HG02938 (cell line): ENCODE measurements around the gene APLNR.

Source experiments
- ATAC-seq: cut with Tn5 transposase; IDR thresholded peaks from one replicate; pipeline ENCODE4 v1.9.1; 2021; ENCODE audit warnings: mild to moderate bottlenecking, moderate library complexity; ENCODE audit not compliant: unreplicated experiment

APLNR gene

DNA sequence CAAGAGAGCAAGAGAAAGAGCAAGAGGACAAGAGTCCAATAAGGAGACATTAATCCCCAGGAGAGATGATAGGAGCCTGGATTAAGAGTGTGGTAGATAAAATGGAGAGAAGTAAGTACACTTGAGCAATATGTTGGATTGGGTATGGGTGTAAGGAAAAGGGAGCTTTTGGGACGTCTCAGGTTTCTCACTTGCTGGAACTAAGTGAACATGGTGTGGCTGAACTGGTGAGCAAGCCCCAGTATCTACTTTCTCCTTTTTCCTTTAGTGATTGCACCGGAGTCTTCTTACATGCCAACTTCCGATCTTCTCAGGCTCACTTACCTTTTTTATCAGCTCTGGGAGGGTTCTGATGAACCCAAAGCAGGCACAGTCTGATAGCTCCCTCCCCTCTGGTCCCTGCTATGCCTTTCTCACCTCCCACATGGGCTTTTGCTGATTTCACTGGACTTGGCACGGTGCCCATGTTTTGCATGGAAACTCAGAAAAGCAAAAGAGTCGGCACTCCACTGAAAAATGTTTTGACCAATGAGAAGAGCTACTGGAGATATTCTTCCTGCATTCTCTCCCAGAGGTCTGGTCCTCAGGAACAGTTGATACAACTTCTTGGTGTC, 14.5 kb upstream of the APLNR start:
- no peak for ATAC-seq

DNA sequence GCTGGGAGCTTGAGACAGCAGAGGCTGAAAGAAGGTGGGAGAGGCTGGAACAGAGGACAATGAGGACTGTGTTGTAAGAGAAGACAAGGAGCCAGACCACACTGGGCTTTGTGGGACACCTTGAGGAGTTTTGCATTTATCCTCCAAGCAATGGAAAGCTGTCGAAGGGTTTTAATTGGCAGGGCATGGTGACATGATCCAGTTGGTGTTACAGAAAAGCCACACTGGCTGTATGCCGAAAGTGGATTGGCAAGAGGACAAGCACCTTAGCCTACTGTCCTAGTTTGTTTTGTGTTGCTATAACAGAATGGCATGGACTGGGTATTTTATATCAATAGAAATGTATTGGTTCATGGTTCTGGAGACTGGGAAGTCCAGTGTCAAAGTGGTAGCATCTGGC, 14.0 kb upstream of the APLNR start:
- ATAC-seq = no peak

DNA sequence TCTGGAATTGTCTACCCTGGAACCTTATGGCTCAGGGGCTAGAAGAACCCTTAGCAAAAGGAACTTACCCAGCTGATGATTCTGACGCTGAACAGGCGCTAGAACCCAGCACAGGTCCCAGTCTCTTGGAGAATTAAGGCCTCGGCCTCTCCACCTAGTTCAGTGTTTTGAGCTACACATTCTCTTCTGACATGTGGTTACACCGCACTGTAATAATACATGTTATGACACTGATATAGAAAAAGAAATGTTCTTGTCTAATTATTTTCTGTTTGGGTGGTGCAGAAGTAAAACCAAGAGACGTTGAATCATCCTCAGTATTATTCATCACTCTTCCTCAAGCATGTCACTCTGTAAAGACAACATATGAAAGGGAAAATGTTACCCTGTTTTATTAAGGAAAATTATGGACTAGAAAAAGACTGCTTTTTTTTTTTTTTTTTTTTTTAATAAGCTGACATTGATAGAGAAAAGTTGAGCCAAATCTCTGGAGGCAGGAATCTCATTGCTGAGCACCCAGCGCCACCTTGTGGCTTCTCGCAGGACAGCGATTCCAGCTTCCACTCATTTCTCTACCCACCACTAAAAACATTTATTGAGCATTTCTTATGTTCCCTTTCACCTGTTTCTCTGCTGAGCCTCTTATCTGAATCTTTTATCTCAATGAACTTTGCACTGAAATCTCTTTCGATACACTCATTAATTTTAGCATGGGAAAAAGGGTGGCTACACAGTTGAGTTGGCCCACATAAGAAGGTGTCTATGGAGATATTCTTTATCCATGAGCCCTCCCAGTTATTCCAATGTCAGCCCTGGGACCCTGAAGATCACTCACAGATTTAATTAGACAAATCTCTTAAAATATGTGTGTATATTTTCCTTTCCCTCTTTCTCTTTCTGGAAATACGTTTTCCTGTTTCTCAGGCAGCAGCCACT, 12.6 kb upstream of the APLNR start:
- ATAC-seq = peak; percentile 51

DNA sequence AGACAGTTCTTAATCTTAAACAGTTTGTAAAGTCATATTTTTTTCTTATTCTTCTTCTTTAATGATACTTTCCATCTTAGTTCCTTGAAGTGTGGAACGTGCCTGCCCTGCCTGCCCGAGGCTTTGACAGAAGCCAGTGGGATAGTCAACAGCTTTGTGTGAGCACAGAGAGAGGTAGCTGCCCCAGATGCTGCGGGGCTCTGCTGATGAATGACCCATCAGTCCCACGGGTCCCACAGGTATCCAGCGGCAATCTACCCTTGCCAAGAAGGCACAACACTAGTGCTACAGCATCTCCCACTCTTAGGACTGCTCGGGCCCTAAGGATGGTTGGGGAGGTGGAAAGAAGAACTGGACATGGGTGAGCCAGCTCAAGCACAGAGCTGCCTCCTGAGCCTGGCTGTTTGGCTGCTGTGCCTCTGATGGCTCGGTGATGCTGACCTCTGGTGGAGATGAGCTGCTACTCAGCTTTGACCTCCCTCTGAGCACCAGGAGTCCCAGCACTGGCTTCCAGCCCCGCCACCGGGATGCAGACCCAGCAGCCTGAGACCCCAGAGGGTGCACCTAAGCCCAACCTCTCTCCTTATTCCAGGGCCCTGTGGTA, 11.8 kb upstream of the APLNR start:
- peak; percentile 59 for ATAC-seq

DNA sequence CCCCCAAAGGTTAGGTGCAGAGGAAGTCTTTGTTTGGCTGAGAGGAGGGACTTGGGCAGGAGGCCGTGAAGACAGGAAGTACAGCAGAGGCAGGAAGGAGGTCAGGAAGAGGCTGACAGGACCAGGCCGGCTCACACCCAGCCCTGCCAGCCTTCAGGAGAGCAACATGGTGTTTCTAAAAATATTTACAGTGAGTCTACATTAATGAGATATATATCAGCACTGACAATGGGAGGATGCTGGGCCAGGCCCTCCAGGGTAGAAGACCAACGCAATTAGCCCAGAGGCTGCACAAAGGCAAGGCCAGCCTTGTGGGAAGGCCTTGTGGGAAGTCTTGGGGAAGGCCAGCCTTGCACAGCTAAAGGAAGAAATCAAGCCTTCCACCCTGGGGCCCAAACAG, 7.9 kb upstream of the APLNR start:
- ATAC-seq = no peak

DNA sequence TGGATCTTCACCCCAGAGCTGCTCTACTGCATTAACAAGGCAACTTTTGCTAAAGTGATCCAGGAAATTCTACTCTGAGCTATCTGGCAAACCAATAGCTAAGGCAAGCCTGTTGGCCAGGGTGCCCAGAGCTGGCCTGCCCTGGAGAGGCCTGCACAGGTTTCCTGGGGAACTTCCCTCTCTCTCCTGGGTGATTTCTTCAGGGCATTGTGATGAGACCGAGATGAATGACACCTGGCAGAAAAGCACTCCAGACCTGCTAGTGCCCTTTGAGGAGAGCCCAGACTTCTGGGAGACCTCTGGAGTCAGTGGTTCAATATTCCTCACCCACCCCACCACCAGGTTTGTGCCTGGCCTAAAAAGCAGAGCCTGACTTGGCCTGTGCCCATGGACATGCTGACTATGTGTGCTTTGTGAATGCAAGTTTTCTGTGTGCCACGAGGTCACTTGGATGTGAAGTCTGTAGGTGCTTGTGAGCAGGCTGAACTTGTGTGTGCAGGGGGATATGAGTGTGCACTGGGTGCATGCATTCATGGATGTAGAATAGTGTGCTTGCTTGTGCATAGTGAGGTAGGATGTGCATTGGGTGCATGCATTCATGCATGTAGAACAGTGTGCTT, 4.4 kb upstream of the APLNR start:
- ATAC-seq = no peak

DNA sequence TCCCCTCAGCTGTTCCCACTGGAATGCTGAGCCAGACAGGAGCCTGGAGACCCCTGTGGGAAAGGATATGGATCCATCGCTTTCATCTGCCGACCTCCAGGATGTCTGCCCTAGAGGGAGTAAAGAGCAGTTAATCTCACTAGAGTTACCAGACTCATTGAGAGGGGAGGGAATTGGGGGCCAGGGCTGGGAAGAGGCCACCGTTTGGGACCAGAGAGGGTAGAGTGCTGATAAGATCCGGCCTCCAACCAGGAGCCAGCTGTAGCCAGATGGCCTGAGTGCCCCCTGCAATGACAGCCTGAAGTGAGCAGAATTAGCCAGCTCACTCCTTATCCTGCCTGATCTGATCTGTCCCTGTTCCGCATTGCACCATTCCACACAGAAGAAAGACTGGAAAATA, 3.7 kb upstream of the APLNR start:
- no peak for ATAC-seq

DNA sequence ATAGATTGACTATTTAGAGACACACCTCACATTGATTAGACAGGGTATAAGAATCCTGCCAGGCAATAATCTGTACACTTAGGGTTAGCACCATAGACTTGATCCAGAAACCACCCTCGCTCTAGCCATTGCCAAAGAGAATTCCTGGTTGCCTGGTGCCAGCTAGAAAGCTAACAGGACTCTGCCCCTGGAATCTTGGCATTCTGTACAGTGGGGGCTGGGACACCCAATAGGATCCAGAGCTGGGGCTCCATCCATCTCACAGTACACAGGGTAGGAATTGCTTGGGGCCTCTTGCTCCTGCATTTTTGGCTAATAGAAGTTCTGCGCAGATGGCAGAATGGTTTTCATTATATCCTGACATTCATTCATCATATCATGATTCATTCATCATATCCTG, 3.0 kb upstream of the APLNR start:
- ATAC-seq = no peak

DNA sequence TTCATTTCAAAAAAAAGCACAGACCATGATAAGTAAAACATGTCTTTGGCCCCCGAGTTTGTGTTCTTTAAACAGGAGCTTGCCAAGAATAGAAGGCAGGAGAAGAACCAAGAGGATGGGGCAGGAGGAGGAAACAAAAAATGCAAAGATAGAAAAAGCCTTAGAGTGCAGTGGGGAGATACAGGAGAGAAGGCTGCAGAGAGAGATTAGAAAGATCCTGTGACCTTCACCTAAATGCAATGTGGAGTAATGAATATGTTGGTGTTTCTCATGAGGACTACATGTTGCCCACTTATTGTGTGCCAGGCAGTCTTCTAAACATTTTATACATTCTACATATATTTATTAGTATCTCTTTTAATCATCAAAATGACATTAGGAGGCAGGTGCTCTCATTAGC, 2.3 kb upstream of the APLNR start:
- no peak for ATAC-seq

DNA sequence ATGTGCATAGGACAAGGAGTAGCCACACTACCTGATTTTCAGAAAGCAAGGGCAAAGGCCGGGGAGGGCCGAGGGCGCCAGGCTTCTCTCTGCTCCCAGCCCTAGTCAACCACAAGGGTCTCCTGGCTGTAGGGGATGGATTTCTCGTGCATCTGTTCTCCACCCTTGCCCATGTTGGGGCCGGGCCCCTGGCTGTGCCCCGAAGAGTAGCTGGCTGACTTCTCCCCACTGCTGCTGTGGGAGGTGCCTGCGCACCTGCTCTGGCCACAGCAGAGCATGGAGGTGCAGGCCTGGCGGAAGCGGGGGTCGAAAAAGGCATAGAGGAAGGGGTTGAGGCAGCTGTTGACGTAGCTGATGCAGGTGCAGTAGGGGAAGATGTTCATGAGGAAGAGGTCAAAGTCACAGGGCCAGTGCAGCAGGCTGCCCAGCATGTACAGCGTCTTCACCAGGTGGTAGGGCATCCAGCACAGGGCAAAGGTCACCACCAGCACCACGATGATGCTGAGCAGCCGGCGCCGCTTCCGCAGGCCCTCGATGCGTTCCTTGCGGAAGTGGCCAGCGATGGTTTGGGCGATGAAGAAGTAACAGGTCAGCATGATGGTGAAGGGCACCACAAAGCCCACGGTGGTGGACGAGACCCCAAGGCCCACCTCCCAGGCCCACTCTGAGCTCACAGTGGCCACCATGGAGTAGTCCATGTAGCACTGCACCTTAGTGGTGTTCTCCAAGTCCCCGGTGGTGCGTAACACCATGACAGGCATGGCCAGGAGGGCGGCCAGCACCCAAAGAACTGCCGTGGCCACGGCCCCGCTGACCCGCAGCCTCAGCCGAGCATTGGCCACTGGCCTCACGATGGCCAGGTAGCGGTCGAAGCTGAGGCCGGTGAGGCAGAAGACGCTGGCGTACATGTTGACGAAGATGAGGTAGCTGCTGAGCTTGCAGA, 1.0 kb downstream of the APLNR start:
- ATAC-seq = no peak

DNA sequence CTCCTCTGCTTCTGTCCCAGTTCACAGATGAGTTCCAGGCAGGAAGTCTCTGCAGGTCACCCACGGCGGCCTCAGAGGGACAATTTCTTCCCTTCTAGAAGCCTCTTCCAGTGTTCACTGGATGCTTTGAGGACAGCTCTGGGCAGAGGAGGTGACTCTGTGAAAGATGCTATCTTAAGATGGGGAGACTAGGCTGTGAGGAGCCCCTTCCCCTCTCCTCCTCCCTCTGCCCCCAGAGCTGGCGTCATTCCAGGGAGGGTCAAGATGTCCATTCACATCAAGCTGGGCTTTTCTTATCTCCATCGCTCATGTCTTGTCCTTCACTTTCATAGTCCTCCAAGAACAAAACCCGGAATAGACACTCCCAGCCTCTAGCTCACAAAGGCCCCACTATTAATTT, 3.3 kb downstream of the APLNR start:
- no peak for ATAC-seq

DNA sequence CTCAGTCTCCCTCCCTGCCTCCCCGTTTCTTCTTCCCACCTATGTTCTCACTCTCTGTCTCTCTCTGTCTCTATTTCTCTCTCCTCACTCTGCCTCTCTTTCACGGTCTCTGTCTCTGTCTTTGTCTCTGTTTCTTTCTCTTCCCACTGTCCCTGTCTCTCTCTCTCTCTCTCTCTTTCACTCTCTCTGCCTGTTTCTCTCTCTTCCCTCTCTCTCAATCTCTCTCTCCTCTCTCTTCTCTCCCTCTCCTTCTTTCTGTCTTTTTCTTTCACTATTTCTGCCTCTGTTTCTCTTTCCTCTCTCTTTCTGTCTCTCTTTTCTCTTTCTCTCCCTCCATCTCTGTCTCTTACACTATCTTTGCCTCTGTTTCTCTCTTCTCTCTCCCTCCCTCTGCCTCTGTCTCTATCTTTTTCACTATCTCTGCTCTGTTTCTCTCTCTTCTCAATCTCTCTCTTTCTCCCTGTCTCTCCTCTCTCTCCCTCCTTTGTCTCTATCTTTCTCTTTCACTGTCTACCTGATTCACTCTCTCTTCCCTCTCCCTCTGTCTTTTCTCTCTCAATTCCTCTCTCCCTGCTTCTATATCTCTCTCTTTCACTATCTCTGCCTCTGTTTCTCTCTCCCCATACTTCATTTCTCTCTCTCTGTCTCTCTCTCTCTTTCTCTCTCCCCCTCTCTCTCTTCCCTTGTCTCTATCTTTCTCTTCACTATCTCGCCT, 5.4 kb downstream of the APLNR start:
- ATAC-seq = no peak

DNA sequence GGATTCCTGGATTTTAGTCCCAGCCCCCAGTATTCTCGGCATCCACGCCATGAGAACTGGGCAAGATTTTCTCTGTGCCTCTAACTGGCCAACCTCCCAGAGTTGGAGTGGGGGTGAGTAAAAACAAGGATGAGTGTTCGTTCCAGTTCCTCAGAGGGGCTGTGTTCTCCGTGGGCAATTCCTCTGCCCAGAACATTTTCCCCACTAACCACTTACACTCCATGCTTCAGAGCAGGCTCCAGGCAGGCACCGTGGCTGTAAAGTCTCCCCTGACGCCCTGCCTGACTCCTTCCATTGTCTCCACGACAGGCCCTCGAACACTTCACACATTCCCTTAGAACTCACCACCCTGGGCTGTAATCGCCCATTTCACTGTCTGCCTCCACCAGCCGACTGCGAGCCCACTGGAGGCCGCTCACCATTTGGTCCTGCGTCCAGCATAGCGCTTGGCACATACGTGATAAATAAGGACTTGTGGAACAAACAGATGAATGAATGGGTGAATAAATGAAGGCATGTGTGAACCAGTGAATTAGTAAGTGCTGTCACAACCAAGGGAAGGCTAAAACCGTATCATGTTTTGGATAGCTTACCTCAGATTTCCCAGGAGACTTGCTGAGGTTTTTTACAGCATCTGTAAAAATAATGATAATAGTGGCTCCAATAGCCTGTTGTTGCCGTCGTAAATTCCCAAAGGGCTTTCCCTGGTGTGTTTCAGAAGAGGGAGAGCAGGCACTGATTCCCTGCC, 6.1 kb downstream of the APLNR start:
- ATAC-seq = no peak

DNA sequence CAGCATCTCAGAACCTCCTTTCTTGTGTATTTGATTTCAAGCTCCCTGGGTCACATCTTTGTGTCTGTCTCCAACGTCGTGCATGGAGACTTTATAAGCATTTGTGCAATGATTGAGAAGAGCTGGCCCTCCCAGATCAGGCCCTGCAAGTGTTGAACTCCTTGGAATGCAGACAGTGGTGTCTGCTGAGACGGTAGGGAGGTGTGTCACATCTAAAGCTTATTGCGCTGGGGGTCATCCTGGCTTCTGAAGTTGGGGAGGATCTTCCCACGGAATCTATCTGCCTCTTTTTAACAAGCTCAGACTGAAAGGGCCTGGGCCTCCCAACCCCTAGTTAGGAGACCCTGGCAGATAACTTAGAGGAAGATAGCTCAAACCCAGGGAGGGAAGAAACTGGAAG, 6.7 kb downstream of the APLNR start:
- no peak for ATAC-seq

DNA sequence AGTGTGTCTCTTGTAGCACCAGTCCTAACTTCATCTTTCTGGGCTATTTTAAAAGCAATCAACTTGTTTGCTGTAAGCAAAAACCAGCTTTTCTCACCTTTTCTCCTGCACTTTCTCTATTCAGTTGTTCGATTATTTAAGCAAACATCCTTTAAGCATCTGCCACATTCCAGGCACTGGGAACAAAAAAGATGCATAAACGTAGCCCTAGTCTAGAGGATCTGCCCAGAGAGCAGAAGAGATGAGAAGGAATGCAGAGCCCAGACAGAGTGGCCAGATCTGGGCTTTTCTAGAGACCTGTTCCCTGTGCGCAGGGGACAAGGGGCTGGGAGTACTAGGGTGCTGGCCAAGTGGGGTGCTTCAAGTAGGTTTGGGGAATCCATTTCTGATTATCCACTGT, 8.4 kb downstream of the APLNR start:
- no peak for ATAC-seq

DNA sequence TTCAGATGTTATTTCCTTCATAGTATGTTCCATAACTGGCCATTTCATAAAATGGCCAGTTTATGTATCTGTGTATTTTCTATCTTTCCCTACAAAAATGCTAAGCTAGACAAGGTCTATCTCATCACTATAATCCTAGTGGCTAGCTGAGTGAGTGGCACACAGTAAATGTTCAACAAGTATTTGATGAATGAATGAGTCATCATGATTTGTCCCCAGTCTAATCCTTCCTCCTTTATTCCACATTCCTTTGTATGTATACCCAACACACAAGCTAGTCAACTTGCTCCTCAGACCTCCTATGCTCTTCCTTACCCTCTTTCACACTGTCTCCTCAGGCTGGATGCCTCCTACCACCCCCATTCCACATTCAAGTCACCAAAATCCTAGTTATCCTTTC, 12.5 kb downstream of the APLNR start:
- ATAC-seq = no peak

DNA sequence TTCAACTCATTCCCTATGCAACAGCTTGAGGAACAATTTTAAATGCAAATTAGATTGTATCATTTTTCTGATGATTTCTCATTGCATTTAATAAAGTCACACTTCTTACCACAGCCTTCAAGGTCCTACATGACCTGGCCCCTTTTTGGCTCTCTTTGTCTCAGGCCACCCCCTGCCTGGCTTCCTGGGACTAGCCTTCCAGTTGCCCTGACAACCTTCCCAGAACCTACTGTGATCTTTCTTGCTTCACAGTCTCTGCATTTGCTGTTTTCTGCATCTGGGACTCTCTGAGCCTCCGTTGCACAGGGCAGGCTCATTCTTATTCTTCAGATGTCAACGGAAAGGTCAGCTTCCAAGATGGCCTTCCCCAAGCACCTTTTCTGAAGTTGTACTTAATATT, 12.9 kb downstream of the APLNR start:
- ATAC-seq = no peak

DNA sequence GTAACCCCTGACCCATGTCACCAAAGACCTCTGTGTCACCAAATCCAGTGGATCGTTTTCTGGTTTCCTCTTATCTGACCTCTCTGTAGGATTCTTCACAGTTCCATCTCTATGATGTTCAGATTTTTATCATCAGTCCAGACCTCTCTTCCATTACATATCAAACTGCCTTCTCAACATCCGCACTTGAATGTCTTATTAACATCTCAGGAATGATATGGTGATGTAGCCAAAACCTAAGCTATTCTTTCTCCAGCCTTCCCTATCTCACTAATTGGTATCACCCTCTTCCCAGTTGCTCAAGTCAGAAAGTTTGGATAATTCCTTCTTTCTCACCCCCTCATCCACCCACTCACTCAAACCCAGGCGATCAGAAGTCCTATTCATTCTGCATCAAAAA, 13.4 kb downstream of the APLNR start:
- ATAC-seq = no peak

DNA sequence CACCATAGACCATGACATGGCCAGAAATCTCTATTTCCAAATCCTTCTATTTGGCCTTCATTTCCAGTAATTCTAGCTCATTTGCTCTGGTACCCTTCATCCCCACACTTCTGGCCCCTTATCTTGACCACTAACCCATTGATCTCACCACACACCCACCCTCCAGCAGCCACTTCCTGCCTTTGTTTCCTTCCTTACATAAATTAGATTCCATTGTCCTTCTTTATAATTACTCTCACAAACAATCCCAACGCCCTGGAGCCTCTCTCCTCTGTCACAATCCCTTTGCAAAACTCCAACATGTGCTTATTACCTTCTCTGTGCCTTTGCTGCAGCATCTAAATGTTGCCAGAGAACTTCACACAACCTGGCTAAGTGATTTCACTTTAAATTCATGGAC, 14.8 kb downstream of the APLNR start:
- no peak for ATAC-seq
